GM12878 (cell line): ENCODE results near the gene SYNGR3.

Experiments used
- EZH2 ChIP-seq: IDR thresholded peaks from 2 replicates; pipeline ENCODE4 v1.6.1; 2012; ENCODE audit warnings: low read depth, mild to moderate bottlenecking, control low read depth, inconsistent platforms, low read length, borderline replicate concordance; ENCODE audit not compliant: control insufficient read depth
- HDAC2 ChIP-seq: fragments of 200-600 bp; sonication (generic); IDR thresholded peaks from 2 replicates; pipeline ENCODE4 v1.6.1; 2017
- POLR2AphosphoS5 ChIP-seq: IDR thresholded peaks from 2 replicates; pipeline ENCODE4 v1.6.1; 2011; ENCODE audit warnings: mild to moderate bottlenecking, low read length, inconsistent platforms
- ZNF217 ChIP-seq: fragments of 450-650 bp; IDR thresholded peaks from 2 replicates; pipeline ENCODE4 v1.6.1; 2017; ENCODE audit warnings: antibody characterized with exemption, mild to moderate bottlenecking
- TF ChIP-seq, protein P1 (sequence below): fragments of 450-650 bp; IDR thresholded peaks from 2 replicates; pipeline ENCODE4 v1.6.1; 2017; ENCODE audit warnings: borderline replicate concordance
- TF ChIP-seq, protein P2 (sequence below): fragments of 450-650 bp; formaldehyde crosslinking; IDR thresholded peaks from 2 replicates; pipeline ENCODE4 v1.4.0; 2022; ENCODE audit warnings: mild to moderate bottlenecking, moderate library complexity
- TF ChIP-seq, protein P3 (sequence below), 3 experiments: IDR thresholded peaks in 2 of 3; conservative IDR thresholded peaks in 1 of 3; 2 replicates each; pipeline ENCODE4 v1.5.1; 2011; ENCODE audit warnings: low read depth in 3 of 3, low read length in 3 of 3, mild to moderate bottlenecking in 3 of 3, control low read depth in 2 of 3, moderate library complexity in 2 of 3, inconsistent platforms in 1 of 3, mixed read lengths in 1 of 3; ENCODE audit not compliant: control insufficient read depth in 2 of 3, insufficient read depth in 1 of 3; ENCODE audit errors: extremely low read depth in 1 of 3

DNA sequence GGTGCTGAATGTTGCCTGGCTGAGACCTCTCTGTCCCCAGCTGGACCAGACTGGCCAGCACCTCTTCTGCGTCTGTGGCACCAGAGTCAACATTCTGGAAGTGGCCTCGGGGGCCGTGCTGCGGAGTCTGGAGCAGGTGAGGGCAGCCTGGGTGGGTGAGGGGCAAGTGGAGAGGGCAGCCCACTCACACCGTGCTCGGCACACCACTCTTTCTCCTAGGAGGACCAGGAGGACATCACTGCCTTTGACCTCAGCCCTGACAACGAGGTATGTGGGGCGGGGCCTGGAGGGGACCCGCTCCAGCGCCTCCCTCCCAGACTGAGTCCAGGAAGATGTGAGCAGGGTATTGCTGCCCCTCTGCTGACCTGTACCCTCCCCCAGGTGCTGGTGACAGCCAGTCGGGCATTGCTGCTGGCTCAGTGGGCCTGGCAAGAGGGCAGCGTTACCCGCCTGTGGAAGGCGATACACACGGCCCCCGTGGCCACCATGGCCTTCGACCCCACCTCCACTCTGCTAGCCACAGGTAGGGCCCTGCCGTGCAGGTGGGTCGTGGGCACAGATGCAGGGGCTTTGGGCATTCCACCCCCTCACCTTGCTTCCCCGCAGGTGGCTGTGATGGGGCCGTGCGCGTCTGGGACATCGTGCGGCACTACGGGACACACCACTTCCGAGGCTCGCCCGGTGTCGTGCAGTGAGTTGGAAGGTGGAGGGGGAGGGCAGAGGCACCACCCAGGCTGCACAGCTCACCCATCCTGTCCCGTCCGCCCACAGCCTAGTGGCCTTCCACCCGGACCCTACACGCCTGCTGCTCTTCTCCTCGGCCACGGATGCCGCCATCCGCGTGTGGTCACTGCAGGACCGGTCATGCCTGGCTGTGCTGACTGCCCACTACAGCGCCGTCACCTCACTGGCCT, 15.4 kb upstream of the SYNGR3 start:
- TF ChIP-seq POLR2AphosphoS5 (no peak), ZNF217 (no peak), EZH2 (no peak), HDAC2 (no peak)
- TF ChIP-seq, protein P1, sequence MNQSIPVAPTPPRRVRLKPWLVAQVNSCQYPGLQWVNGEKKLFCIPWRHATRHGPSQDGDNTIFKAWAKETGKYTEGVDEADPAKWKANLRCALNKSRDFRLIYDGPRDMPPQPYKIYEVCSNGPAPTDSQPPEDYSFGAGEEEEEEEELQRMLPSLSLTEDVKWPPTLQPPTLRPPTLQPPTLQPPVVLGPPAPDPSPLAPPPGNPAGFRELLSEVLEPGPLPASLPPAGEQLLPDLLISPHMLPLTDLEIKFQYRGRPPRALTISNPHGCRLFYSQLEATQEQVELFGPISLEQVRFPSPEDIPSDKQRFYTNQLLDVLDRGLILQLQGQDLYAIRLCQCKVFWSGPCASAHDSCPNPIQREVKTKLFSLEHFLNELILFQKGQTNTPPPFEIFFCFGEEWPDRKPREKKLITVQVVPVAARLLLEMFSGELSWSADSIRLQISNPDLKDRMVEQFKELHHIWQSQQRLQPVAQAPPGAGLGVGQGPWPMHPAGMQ = no peak
- TF ChIP-seq, protein P2, sequence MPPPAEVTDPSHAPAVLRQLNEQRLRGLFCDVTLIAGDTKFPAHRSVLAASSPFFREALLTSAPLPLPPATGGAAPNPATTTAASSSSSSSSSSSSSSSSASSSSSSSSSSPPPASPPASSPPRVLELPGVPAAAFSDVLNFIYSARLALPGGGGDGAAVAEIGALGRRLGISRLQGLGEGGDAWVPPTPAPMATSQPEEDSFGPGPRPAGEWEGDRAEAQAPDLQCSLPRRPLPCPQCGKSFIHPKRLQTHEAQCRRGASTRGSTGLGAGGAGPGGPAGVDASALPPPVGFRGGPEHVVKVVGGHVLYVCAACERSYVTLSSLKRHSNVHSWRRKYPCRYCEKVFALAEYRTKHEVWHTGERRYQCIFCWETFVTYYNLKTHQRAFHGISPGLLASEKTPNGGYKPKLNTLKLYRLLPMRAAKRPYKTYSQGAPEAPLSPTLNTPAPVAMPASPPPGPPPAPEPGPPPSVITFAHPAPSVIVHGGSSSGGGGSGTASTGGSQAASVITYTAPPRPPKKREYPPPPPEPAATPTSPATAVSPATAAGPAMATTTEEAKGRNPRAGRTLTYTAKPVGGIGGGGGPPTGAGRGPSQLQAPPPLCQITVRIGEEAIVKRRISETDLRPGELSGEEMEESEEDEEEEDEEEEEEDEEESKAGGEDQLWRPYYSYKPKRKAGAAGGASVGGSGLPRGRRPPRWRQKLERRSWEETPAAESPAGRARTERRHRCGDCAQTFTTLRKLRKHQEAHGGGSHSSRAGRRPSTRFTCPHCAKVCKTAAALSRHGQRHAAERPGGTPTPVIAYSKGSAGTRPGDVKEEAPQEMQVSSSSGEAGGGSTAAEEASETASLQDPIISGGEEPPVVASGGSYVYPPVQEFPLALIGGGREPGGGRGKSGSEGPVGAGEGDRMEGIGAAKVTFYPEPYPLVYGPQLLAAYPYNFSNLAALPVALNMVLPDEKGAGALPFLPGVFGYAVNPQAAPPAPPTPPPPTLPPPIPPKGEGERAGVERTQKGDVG (CRISPR knock-in tag) = no peak
- TF ChIP-seq, protein P3, sequence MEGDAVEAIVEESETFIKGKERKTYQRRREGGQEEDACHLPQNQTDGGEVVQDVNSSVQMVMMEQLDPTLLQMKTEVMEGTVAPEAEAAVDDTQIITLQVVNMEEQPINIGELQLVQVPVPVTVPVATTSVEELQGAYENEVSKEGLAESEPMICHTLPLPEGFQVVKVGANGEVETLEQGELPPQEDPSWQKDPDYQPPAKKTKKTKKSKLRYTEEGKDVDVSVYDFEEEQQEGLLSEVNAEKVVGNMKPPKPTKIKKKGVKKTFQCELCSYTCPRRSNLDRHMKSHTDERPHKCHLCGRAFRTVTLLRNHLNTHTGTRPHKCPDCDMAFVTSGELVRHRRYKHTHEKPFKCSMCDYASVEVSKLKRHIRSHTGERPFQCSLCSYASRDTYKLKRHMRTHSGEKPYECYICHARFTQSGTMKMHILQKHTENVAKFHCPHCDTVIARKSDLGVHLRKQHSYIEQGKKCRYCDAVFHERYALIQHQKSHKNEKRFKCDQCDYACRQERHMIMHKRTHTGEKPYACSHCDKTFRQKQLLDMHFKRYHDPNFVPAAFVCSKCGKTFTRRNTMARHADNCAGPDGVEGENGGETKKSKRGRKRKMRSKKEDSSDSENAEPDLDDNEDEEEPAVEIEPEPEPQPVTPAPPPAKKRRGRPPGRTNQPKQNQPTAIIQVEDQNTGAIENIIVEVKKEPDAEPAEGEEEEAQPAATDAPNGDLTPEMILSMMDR (IDR thresholded peaks at IDR 0.05 in 2 of 3, conservative IDR thresholded peaks at IDR 0.05 in 1 of 3; ENCODE audit: control insufficient read depth in 2 of 3, extremely low read depth in 1 of 3, insufficient read depth in 1 of 3, low read depth in 3 of 3, low read length in 3 of 3) = no peak
